Suprapubic skin (tissue), 4 donors: ENCODE measurements around the gene HES5.

ENCODE experiments used
- POLR2A ChIP-seq, 2 donors: fragments of 450-650 bp; IDR thresholded peaks; one replicate each; pipeline ENCODE4 v1.6.1; 2017; ENCODE audit warnings: antibody characterized with exemption in 2 of 2, mild to moderate bottlenecking in 2 of 2, moderate library complexity in 2 of 2
- POLR2AphosphoS5 ChIP-seq, 3 donors: sonication (generic); formaldehyde crosslinking; IDR thresholded peaks; one replicate each; pipeline ENCODE4 v1.6.1; 2017; ENCODE audit warnings: antibody characterized with exemption in 3 of 3
- TF ChIP-seq, protein P1 (sequence below), 2 donors: fragments of 200-600 bp in 1 of 2; fragments of 450-650 bp in 1 of 2; sonication (generic) in 1 of 2; IDR thresholded peaks; one replicate each; pipeline ENCODE4 v1.5.1; 2016 to 2019; ENCODE audit warnings: antibody characterized with exemption in 2 of 2, mild to moderate bottlenecking in 1 of 2, moderate library complexity in 1 of 2

DNA sequence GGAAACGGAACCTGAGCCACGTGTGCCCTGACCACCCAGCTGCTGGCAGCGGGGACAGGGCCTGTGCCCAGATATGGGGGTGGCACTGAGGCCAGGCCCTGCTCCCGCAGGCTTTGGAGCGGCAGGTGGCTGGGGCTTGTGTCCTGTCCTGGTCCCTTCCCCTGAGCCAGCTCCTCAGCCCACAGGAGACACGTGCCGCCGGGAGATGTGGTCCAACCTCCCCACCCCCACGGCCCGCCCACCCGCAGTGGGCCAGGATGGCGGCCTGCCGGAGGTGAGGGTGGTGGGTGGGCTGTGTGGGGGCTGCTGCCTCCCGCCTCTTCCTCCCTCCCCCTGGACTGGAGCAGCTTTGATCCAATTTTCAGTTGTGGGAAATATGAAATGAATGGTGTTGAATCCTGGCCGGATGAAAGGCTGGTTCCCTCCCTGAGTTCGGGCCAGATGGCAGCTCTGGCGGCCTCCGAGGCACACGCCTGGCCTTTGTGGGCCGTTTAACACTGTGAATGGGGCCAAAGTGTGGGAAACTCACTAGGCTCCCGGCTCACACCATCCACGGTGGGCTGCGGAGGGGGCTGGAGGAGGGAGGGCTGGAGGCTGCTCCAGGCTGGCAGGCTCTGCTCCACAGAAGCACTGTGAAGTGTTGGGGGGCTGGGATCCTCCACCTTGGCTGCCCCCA lies 2.6 kb upstream of the HES5 start:
- TF ChIP-seq, protein P1, sequence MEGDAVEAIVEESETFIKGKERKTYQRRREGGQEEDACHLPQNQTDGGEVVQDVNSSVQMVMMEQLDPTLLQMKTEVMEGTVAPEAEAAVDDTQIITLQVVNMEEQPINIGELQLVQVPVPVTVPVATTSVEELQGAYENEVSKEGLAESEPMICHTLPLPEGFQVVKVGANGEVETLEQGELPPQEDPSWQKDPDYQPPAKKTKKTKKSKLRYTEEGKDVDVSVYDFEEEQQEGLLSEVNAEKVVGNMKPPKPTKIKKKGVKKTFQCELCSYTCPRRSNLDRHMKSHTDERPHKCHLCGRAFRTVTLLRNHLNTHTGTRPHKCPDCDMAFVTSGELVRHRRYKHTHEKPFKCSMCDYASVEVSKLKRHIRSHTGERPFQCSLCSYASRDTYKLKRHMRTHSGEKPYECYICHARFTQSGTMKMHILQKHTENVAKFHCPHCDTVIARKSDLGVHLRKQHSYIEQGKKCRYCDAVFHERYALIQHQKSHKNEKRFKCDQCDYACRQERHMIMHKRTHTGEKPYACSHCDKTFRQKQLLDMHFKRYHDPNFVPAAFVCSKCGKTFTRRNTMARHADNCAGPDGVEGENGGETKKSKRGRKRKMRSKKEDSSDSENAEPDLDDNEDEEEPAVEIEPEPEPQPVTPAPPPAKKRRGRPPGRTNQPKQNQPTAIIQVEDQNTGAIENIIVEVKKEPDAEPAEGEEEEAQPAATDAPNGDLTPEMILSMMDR (IDR thresholded peaks at IDR 0.05): no peak
- TF ChIP-seq POLR2AphosphoS5 (IDR thresholded peaks at IDR 0.05) (no peak), POLR2A (IDR thresholded peaks at IDR 0.05) (no peak)
